ENCODE data around the gene SGIP1.

Gene SGIP1

GRCh38 chr1:66758241-66758755 is 224.3 kb downstream of the SGIP1 start:
- ChIA-PET POLR2A (ENCODE audit: low non-redundant PET) (no interaction called here), CTCF (interaction anchor here (0.6 kb wide), 1 partner anchor 1761 kb away, joined by 4 read pairs; no protein-coding TSS in a partner anchor)
- no peak for TF ChIP-seq CTCF (conservative IDR thresholded peaks at IDR 0.05; ENCODE audit: low read depth)
- DNase-seq (ENCODE audit: low spot score), result no peak
- no peak overlapping the region for H3K27ac ChIP-seq

- CTCF ChIA-PET, result no interaction called here
- TF ChIP-seq CTCF (conservative IDR thresholded peaks at IDR 0.05; ENCODE audit: low read depth), result no peak
- H3K27ac ChIP-seq, result no peak overlapping the region
- DNase-seq (ENCODE audit: low spot score), result no peak
- POLR2A ChIA-PET (ENCODE audit: low non-redundant PET), result no interaction called here
Observed at GRCh38 chr1:66760506-66760905, 226.6 kb downstream of the SGIP1 start.

- no peak overlapping the region for H3K27ac ChIP-seq
- TF ChIP-seq CTCF (conservative IDR thresholded peaks at IDR 0.05; ENCODE audit: low read depth), result no peak
- no peak for DNase-seq (ENCODE audit: low spot score)
- CTCF ChIA-PET, result no interaction called here
- POLR2A ChIA-PET (ENCODE audit: low non-redundant PET), result no interaction called here
Observed at GRCh38 chr1:66761221-66761620, 227.3 kb downstream of the SGIP1 start.

GRCh38 chr1:66764994-66765578 is 231.1 kb downstream of the SGIP1 start:
- peak; percentile 36 for DNase-seq (ENCODE audit: low spot score)
- TF ChIP-seq CTCF (conservative IDR thresholded peaks at IDR 0.05; ENCODE audit: low read depth), result peak; percentile 74
- CTCF ChIA-PET, result interaction anchor here (0.6 to 1.3 kb wide), 8 partner anchors 93 to 753 kb away, joined by 3 to 11 read pairs (median 4); no protein-coding TSS in a partner anchor
- no peak overlapping the region for H3K27ac ChIP-seq
- POLR2A ChIA-PET (ENCODE audit: low non-redundant PET), result no interaction called here

GRCh38 chr1:66767626-66768025 is 233.7 kb downstream of the SGIP1 start:
- CTCF ChIA-PET, result no interaction called here

GRCh38 chr1:66768965-66769364 is 235.0 kb downstream of the SGIP1 start:
- no peak overlapping the region for H3K27ac ChIP-seq
- CTCF ChIA-PET, result no interaction called here

More at GRCh38 chr1:66767626-66768025, 233.7 kb downstream of the SGIP1 start:
- TF ChIP-seq CTCF (conservative IDR thresholded peaks at IDR 0.05; ENCODE audit: low read depth), result no peak
- H3K27ac ChIP-seq, result no peak overlapping the region
- POLR2A ChIA-PET (ENCODE audit: low non-redundant PET), result no interaction called here
- no peak for DNase-seq (ENCODE audit: low spot score)

More at GRCh38 chr1:66768965-66769364, 235.0 kb downstream of the SGIP1 start:
- no peak for TF ChIP-seq CTCF (conservative IDR thresholded peaks at IDR 0.05; ENCODE audit: low read depth)
- POLR2A ChIA-PET (ENCODE audit: low non-redundant PET), result no interaction called here
- no peak for DNase-seq (ENCODE audit: low spot score)

All from RWPE1 (cell line).